HCT116 (cell line): ENCODE results near the gene ZNF561. TPM values are rescaled to one million over a fixed set of nuclear protein-coding genes. Genes with fewer than 3 reads are reported as not detected.

Experiments
- ATAC-seq: fragments of 200-7000 bp; cut with Tn5 transposase; 2 replicates; pipeline ENCODE4 v1.9.1; 2020; ENCODE audit warnings: mild to moderate bottlenecking, moderate library complexity
- BruUV-seq: library from RNA; stranded (reverse); fragments of 400-500 nt; replicated peaks from 2 replicates; lab custom pipeline; 2021; lab: Mats Ljungman, UMichigan
- CTCF ChIA-PET: fragments of 300-600 bp; sonication (Branson Sonifier 250); formaldehyde crosslinking; loops from one replicate; lab custom pipeline; 2021; ENCODE audit warnings: antibody characterized with exemption; lab: Charles Lee
- POLR2A ChIA-PET: fragments of 300-600, 350-600 bp; sonication (Branson Sonifier 250); formaldehyde crosslinking; loops from one replicate; lab custom pipeline; 2021; ENCODE audit warnings: antibody characterized with exemption; lab: Charles Lee
- RAD21 ChIA-PET, 2 experiments: fragments of 300-600 bp; sonication (Branson Sonifier 250); formaldehyde crosslinking; loops; one replicate each; lab custom pipeline; 2023; ENCODE audit warnings: low total read pairs in 2 of 2; ENCODE audit not compliant: uncharacterized antibody in 2 of 2, unreplicated experiment in 2 of 2, low non-redundant PET in 1 of 2; lab: Charles Lee
- DNase-seq: peaks from one replicate; pipeline ENCODE4 v3.0.0-alpha.2; 2010; ENCODE audit warnings: low read depth, low spot score
- H2AFZ ChIP-seq: fragments of 200-600 bp; shearing (Covaris generic), sonication (generic); 2 replicates; pipeline ENCODE4 v1.6.1; 2017; ENCODE audit warnings: low read depth, mixed run types, mixed read lengths, antibody characterized with exemption, low read length; ENCODE audit not compliant: poor library complexity, severe bottlenecking
- H3K27ac ChIP-seq: 2 replicates; pipeline ENCODE4 v1.5.1; 2012; ENCODE audit warnings: low read depth, low read length
- H3K27me3 ChIP-seq: fragments of 200-600 bp; sonication (generic); 2 replicates; pipeline ENCODE4 v1.6.1; 2016; ENCODE audit warnings: mixed run types, low read length, mixed read lengths; ENCODE audit not compliant: insufficient read depth
- H3K36me3 ChIP-seq, 2 experiments: fragments of 200-500 bp in 1 of 2; fragments of 200-600 bp in 1 of 2; sonication (Bioruptor generic) in 1 of 2; sonication (generic) in 1 of 2; 2 replicates each; pipeline versions ENCODE4 v1.5.1 to v1.6.1; 2014 to 2016; ENCODE audit warnings: low read length in 2 of 2, inconsistent platforms in 1 of 2, mixed read lengths in 1 of 2, mixed run types in 1 of 2; ENCODE audit not compliant: insufficient read depth in 2 of 2, control insufficient read depth in 1 of 2
- H3K4me1 ChIP-seq, 2 experiments: fragments of 200-600 bp in 1 of 2; sonication (generic) in 1 of 2; 2 replicates each; pipeline versions ENCODE4 v1.5.1 to v1.6.1; 2012 to 2017; ENCODE audit warnings: low read length in 2 of 2, inconsistent platforms in 1 of 2, mild to moderate bottlenecking in 1 of 2, mixed read lengths in 1 of 2, mixed run types in 1 of 2, moderate library complexity in 1 of 2; ENCODE audit not compliant: insufficient read depth in 2 of 2, control insufficient read depth in 1 of 2
- H3K4me2 ChIP-seq: fragments of 200-600 bp; sonication (generic); 2 replicates; pipeline ENCODE4 v1.6.1; 2017; ENCODE audit warnings: mixed run types, low read length, mixed read lengths
- H3K4me3 ChIP-seq, 2 experiments: fragments of 200-600 bp in 1 of 2; sonication (generic) in 1 of 2; replicated peaks in 1 of 2; 2 replicates each; pipeline ENCODE4 v1.5.1; 2011 to 2016; ENCODE audit warnings: low read length in 2 of 2, control low read depth in 1 of 2, low read depth in 1 of 2, mild to moderate bottlenecking in 1 of 2, mixed read lengths in 1 of 2, mixed run types in 1 of 2
- H3K79me2 ChIP-seq: fragments of 200-600 bp; sonication (generic); 2 replicates; pipeline ENCODE4 v1.6.1; 2017; ENCODE audit warnings: mild to moderate bottlenecking, mixed run types, low read length, moderate library complexity, mixed read lengths; ENCODE audit not compliant: insufficient read depth
- H3K9ac ChIP-seq: fragments of 200-600 bp; sonication (generic); 2 replicates; pipeline ENCODE4 v1.6.1; 2016; ENCODE audit warnings: low read length, mixed read lengths
- H3K9me2 ChIP-seq: fragments of 200-600 bp; sonication (generic), shearing (Covaris generic); 2 replicates; pipeline ENCODE4 v1.6.1; 2017; ENCODE audit warnings: mixed run types, mild to moderate bottlenecking, moderate library complexity; ENCODE audit not compliant: insufficient read depth
- H3K9me3 ChIP-seq, 2 experiments: fragments of 200-500 bp in 1 of 2; fragments of 200-600 bp in 1 of 2; sonication (Bioruptor generic) in 1 of 2; sonication (generic) in 1 of 2; 2 replicates each; pipeline ENCODE4 v1.6.1; 2014 to 2017; ENCODE audit warnings: low read length in 2 of 2, mixed read lengths in 2 of 2, inconsistent platforms in 1 of 2, low read depth in 1 of 2, mild to moderate bottlenecking in 1 of 2, mixed run types in 1 of 2, moderate library complexity in 1 of 2; ENCODE audit not compliant: control insufficient read depth in 1 of 2, insufficient read depth in 1 of 2
- H4K20me1 ChIP-seq: fragments of 200-600 bp; sonication (generic), shearing (Covaris generic); 2 replicates; pipeline ENCODE4 v1.6.1; 2017; ENCODE audit warnings: mixed run types, mild to moderate bottlenecking, moderate library complexity; ENCODE audit not compliant: insufficient read depth
- CEBPB ChIP-seq: IDR thresholded peaks from 2 replicates; pipeline ENCODE4 v1.6.1; 2012; ENCODE audit warnings: low read depth
- ELF1 ChIP-seq: IDR thresholded peaks from 2 replicates; pipeline ENCODE4 v1.6.1; 2012; ENCODE audit warnings: low read depth, borderline replicate concordance
- EZH2 ChIP-seq: fragments of 200-600 bp; sonication (generic); IDR thresholded peaks from 2 replicates; pipeline ENCODE4 v1.6.1; 2017; ENCODE audit warnings: antibody characterized with exemption, mixed run types
- JUND ChIP-seq: IDR thresholded peaks from 2 replicates; pipeline ENCODE4 v1.6.1; 2012
- POLR2A ChIP-seq: IDR thresholded peaks from 2 replicates; pipeline ENCODE4 v1.7.0; 2011; ENCODE audit warnings: borderline replicate concordance; ENCODE audit not compliant: insufficient read depth, insufficient read length; ENCODE audit errors: extremely low read depth
- POLR2AphosphoS5 ChIP-seq: IDR thresholded peaks from 2 replicates; pipeline ENCODE4 v1.6.1; 2011; ENCODE audit warnings: mild to moderate bottlenecking, low read depth, low read length, moderate library complexity
- RAD21 ChIP-seq: IDR thresholded peaks from 2 replicates; pipeline ENCODE4 v1.6.1; 2012; ENCODE audit warnings: low read depth, mild to moderate bottlenecking
- SIN3A ChIP-seq: IDR thresholded peaks from 2 replicates; pipeline ENCODE4 v1.6.1; 2012; ENCODE audit warnings: low read depth
- SP1 ChIP-seq: IDR thresholded peaks from 2 replicates; pipeline ENCODE4 v1.6.1; 2012; ENCODE audit warnings: low read depth
- YY1 ChIP-seq: IDR thresholded peaks from 2 replicates; pipeline ENCODE4 v1.6.1; 2011; ENCODE audit warnings: low read length, low read depth, moderate library complexity, mild to moderate bottlenecking; ENCODE audit not compliant: insufficient replicate concordance; ENCODE audit errors: extremely low read depth
- ZBTB33 ChIP-seq: IDR thresholded peaks from 2 replicates; pipeline ENCODE4 v1.6.1; 2011; ENCODE audit warnings: mild to moderate bottlenecking, low read length, moderate library complexity; ENCODE audit not compliant: insufficient replicate concordance; ENCODE audit errors: extremely low read depth
- ZFX ChIP-seq: fragments of 450-650 bp; IDR thresholded peaks from 2 replicates; pipeline ENCODE4 v1.6.1; 2017
- intact Hi-C: fragments of 100-400 bp; cut with micrococcal nuclease; formaldehyde crosslinking; loops from 2 replicates; pipeline ENCODE4 v1.10.0; 2022
- total RNA-seq: library from RNA; stranded (reverse); gene quantifications from one replicate; pipeline ENCODE4 v1.2.1, GENCODE V29; 2021; ENCODE audit not compliant: unreplicated experiment
- TF ChIP-seq, protein P1 (sequence below): IDR thresholded peaks from 2 replicates; pipeline ENCODE4 v1.6.1; 2012
- TF ChIP-seq, protein P2 (sequence below): IDR thresholded peaks from 2 replicates; pipeline ENCODE4 v1.6.1; 2012

The ZNF561 gene
- total RNA-seq, 1 experiment from 2014 or later: 31.3 TPM

GRCh38 chr19:9570255-9570654, 50.8 kb downstream of the ZNF561 start:
- Histone ChIP-seq H3K4me2 (no peak overlapping the region), H3K9me2 (no peaks in the 10 kb centered on the region), H3K9ac (no peak overlapping the region), H3K4me1 (no peaks in the 10 kb centered on the region), H4K20me1 (peaks cover 12% of the 10 kb centered on the region; the same call in 1 of the 2 replicates), H3K36me3 (peaks cover 35 to 86% of the 10 kb centered on the region in 2 experiments), H3K27ac (no peak overlapping the region), H3K79me2 (peaks cover 99% of the 10 kb centered on the region), H3K9me3 (peaks cover 69 to 82% of the 10 kb centered on the region in 2 experiments; a peak in 3 of 4 replicates), H2AFZ (no peak overlapping the region), H3K27me3 (no peaks in the 10 kb centered on the region), H3K4me3 (no peak overlapping the region)
- no TSS peak for BruUV-seq
- DNase-seq: no peak
- ChIA-PET RAD21 (no interaction called here), POLR2A (no interaction called here), CTCF (no interaction called here)
- no peak for ATAC-seq
- TF ChIP-seq SIN3A: no peak
- no peak for TF ChIP-seq JUND
- TF ChIP-seq, protein P1, sequence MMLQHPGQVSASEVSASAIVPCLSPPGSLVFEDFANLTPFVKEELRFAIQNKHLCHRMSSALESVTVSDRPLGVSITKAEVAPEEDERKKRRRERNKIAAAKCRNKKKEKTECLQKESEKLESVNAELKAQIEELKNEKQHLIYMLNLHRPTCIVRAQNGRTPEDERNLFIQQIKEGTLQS: no peak
- no peak for TF ChIP-seq POLR2AphosphoS5
- TF ChIP-seq POLR2A: no peak
- TF ChIP-seq ELF1: no peak
- TF ChIP-seq, protein P2, sequence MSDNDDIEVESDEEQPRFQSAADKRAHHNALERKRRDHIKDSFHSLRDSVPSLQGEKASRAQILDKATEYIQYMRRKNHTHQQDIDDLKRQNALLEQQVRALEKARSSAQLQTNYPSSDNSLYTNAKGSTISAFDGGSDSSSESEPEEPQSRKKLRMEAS: no peak
- TF ChIP-seq CEBPB: no peak
- TF ChIP-seq ZBTB33: no peak
- no peak for TF ChIP-seq YY1
- no peak for TF ChIP-seq ZFX
- TF ChIP-seq RAD21: no peak
- no peak for TF ChIP-seq EZH2
- TF ChIP-seq SP1: no peak
- intact Hi-C loops: no loop called here
